Adrenal gland (tissue), 5 donors: ENCODE measurements around the gene MORN1.

Experiments
- CTCF ChIP-seq, 6 experiments: fragments of 450-650 bp in 4 of 6; fragments of 200-600 bp in 2 of 6; sonication (generic) in 1 of 6; IDR thresholded peaks; 1 replicate in 5 of 6; 2 replicates in 1 of 6; pipeline versions ENCODE4 v1.5.1 to v1.8.0; 2016 to 2021; ENCODE audit warnings: antibody characterized with exemption in 6 of 6, mild to moderate bottlenecking in 2 of 6, moderate library complexity in 1 of 6
- POLR2A ChIP-seq, 2 donors: fragments of 450-650 bp; IDR thresholded peaks; one replicate each; pipeline ENCODE4 v1.6.1; 2017; ENCODE audit warnings: antibody characterized with exemption in 2 of 2, mild to moderate bottlenecking in 2 of 2, moderate library complexity in 1 of 2
- donor health status: DM: no; HTN: no; CAD: no.

GRCh38 chr1:2335721-2336455 lies 55.5 kb downstream of the MORN1 start:
- TF ChIP-seq CTCF (IDR thresholded peaks at IDR 0.05) (no peak), POLR2A (IDR thresholded peaks at IDR 0.05) (no peak)
